ENCODE measurements around the gene CHRNA10. TPM values are rescaled to one million over a fixed set of nuclear protein-coding genes. Genes with fewer than 3 reads are reported as not detected.
A peak's percentile ranks its signal among the peaks of the same experiment; 100 is the strongest.

Gene CHRNA10, protein sequence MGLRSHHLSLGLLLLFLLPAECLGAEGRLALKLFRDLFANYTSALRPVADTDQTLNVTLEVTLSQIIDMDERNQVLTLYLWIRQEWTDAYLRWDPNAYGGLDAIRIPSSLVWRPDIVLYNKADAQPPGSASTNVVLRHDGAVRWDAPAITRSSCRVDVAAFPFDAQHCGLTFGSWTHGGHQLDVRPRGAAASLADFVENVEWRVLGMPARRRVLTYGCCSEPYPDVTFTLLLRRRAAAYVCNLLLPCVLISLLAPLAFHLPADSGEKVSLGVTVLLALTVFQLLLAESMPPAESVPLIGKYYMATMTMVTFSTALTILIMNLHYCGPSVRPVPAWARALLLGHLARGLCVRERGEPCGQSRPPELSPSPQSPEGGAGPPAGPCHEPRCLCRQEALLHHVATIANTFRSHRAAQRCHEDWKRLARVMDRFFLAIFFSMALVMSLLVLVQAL
- total RNA-seq (2022) (3.6 and 3.9 TPM in 2 replicates), Bru-seq, nascent RNA (percentile 62 among the genes with signal in this experiment), BruChase-seq, experiment 1, labeled RNA remaining after a 2-hour chase (percentile 63 among the genes with signal in this experiment), BruChase-seq, experiment 2, labeled RNA remaining after a 6-hour chase (percentile 59 among the genes with signal in this experiment)
- long read RNA-seq, partial matches to known transcripts: 0 of 1 reads
- long read RNA-seq, other reads (novel, unspliced or antisense): 1 of 1 reads

DNA sequence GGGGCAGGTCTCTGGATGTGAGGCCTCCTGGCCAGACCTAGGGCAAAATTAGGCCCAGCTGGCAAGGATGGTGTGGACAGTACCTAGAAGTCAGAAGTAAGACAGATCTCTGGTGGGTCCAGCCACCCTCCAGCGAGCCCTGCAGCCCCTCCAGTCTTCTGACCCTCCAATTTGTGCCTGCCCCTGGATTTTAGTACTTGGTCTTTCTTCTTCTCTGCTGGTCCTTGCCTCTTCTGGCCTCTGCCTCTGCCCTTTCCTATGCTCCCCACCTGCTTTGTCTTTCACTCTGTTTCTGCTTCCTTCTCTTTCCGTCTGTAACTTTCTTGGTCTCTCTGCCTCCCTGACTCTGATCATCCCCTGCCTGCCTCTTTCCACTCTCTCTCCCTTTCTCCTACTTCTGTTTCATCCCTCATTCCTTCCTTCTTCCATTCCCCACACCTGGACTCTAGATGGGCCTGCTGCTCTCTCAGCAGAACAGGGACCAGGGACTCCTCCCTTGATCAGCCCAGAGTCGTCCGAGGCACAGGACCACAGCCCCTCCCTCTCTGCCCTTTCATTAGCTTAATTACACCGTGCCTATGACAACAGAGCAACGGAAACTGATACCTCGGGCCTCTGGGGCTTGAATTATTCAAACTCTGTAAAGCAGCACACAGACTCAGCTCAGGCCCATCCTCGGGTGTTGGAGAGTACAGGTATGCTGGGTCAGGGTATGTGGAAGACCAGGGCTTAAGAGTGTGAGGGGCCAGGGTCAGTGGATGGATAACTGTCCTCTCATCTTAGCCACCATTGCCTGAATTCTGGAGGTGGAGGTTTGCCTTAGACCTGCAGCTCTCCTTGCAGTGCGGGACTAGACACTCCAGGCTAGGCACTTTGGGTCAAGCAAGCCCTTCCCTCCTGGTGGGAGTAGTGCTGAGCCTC, at the start of gene CHRNA10:
Gene CHRNA10 (minus strand): TSS at position 51 of the 921 bp plus-strand sequence. CDS start 72 bp downstream, outside the sequence.
- H3K4me1 ChIP-seq: no peaks in the 10 kb centered on the region
- POLR2A ChIA-PET: no interaction called here
- no peaks in the 10 kb centered on the region for H3K27me3 ChIP-seq (replicated peaks; ENCODE audit: control insufficient read depth, insufficient read depth, low read length)
- H3K36me3 ChIP-seq (ENCODE audit: control insufficient read depth, insufficient read depth, low read length): 0 out of 2 replicates have a peak, but pooled peaks cover 5% of the 10 kb centered on the region
- Mint-ChIP-seq H3K27ac (ENCODE audit: unreplicated experiment) (no peak within 1 kb of the TSS), H3K36me3 (ENCODE audit: insufficient read depth, unreplicated experiment) (peaks cover 58% of the 10 kb centered on the region), H3K4me1 (ENCODE audit: low read depth, unreplicated experiment) (no peaks in the 10 kb centered on the region), H3K27me3 (ENCODE audit: insufficient read depth, unreplicated experiment) (no peaks in the 10 kb centered on the region), H3K4me3 (ENCODE audit: unreplicated experiment) (no peak within 1 kb of the TSS), H3K9me3 (ENCODE audit: unreplicated experiment) (no peaks in the 10 kb centered on the region)
- no peak for DNase-seq
- TF ChIP-seq, protein P1, sequence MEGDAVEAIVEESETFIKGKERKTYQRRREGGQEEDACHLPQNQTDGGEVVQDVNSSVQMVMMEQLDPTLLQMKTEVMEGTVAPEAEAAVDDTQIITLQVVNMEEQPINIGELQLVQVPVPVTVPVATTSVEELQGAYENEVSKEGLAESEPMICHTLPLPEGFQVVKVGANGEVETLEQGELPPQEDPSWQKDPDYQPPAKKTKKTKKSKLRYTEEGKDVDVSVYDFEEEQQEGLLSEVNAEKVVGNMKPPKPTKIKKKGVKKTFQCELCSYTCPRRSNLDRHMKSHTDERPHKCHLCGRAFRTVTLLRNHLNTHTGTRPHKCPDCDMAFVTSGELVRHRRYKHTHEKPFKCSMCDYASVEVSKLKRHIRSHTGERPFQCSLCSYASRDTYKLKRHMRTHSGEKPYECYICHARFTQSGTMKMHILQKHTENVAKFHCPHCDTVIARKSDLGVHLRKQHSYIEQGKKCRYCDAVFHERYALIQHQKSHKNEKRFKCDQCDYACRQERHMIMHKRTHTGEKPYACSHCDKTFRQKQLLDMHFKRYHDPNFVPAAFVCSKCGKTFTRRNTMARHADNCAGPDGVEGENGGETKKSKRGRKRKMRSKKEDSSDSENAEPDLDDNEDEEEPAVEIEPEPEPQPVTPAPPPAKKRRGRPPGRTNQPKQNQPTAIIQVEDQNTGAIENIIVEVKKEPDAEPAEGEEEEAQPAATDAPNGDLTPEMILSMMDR (IDR thresholded peaks at IDR 0.05; ENCODE audit: insufficient read depth in 1 of 2, low read depth in 1 of 2, low read length in 1 of 2, severe bottlenecking in 1 of 2, unreplicated experiment in 1 of 2): no peak
- H3K4me3 ChIP-seq (ENCODE audit: low read depth, low read length): no peak within 1 kb of the TSS
- intact Hi-C loops (cut with micrococcal nuclease; ENCODE audit: unreplicated experiment): no loop called here
- H3K9me3 ChIP-seq: no peaks in the 10 kb centered on the region
- CTCF ChIA-PET: interaction anchor here (1.1 kb wide), 1 partner anchor 137 kb away, joined by 3 read pairs; the partner anchor contains the start of gene PGAP2
- no TSS peak for BruUV-seq (replicated peaks)

DNA sequence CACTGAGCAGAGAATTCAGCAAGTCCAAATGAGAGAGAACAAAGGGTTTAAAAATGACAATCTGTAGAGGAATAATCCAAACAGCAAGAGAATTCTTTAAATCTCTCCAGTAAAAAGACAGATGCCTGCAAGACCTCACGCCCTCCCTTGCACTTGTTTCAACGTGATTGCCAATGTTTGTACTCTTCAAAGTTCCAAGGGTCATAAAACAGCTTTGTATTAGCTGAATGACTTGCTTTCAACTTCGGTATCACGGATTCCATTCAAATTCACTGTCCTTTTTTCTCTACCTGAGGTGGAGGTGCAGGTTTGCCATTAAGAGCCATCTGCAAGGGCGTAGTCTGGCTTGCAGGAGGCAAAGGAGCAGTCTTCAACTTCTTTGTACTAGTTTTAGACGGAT, 41.1 kb upstream of the CHRNA10 start:
- Mint-ChIP-seq H3K4me1 (ENCODE audit: low read depth, unreplicated experiment) (peaks cover 51% of the 10 kb centered on the region), H3K36me3 (ENCODE audit: insufficient read depth, unreplicated experiment) (peaks cover 87% of the 10 kb centered on the region), H3K9me3 (ENCODE audit: unreplicated experiment) (no peaks in the 10 kb centered on the region), H3K27ac (ENCODE audit: unreplicated experiment) (peak overlapping the region; percentile 89), H3K4me3 (ENCODE audit: unreplicated experiment) (peak overlapping the region; percentile 55), H3K27me3 (ENCODE audit: insufficient read depth, unreplicated experiment) (no peaks in the 10 kb centered on the region)
- intact Hi-C loops (cut with micrococcal nuclease; ENCODE audit: unreplicated experiment): loop anchor here (5.0 kb wide), 1 partner anchor 95 kb away; the partner anchor contains the start of gene PGAP2
- H3K9me3 ChIP-seq: no peaks in the 10 kb centered on the region
- BruUV-seq (replicated peaks): no TSS peak
- H3K4me1 ChIP-seq: peaks cover 55% of the 10 kb centered on the region
- TF ChIP-seq, protein P1 (IDR thresholded peaks at IDR 0.05; ENCODE audit: insufficient read depth in 1 of 2, low read depth in 1 of 2, low read length in 1 of 2, severe bottlenecking in 1 of 2, unreplicated experiment in 1 of 2): no peak
- CTCF ChIA-PET: no interaction called here
- peak; percentile 78 to 83 for DNase-seq
- peaks cover 5% of the 10 kb centered on the region for H3K36me3 ChIP-seq (ENCODE audit: control insufficient read depth, insufficient read depth, low read length)
- POLR2A ChIA-PET: interaction anchor here (0.6 kb wide), 2 partner anchors 86 to 1122 kb away, joined by 3 read pairs; partner anchors contain the start of gene NUP98
- no peak overlapping the region for H3K4me3 ChIP-seq (ENCODE audit: low read depth, low read length)
- H3K27me3 ChIP-seq (replicated peaks; ENCODE audit: control insufficient read depth, insufficient read depth, low read length): no peaks in the 10 kb centered on the region

Data from Caco-2 (cell line).